ENCODE measurements around the gene IL1F10.

- TF ChIP-seq CTCF (IDR thresholded peaks at IDR 0.05) (no peak), POLR2A (IDR thresholded peaks at IDR 0.05) (no peak)
These were observed 23.6 kb downstream of the IL1F10 start for GRCh38 chr2:113091231-113091896.

Data from lower leg skin (tissue), 3 donors.